ENCODE results near the gene SYT5.
A peak's percentile ranks its signal among the peaks of the same experiment; 100 is the strongest.
"Not testable (repeated sequence)": the region's sequence is repeated elsewhere in the genome, so short reads cannot be mapped to it uniquely, and the experiment has no call there.

SYT5 gene

GRCh38 chr19:55158423-55158822 lies 21.7 kb downstream of the SYT5 start:
- Histone ChIP-seq H3K4me2 (peak overlapping the region; percentile 86), H3K36me3 (no peaks in the 10 kb centered on the region), H3K4me3 (no peak overlapping the region), H3K9me3 (no peaks in the 10 kb centered on the region), H3K27me3 (no peaks in the 10 kb centered on the region), H3K4me1 (peaks cover 61% of the 10 kb centered on the region), H4K20me1 (no peaks in the 10 kb centered on the region), H3K27ac (0 out of 2 replicates have a peak overlapping the region, but pooled peaks have one; percentile 23), H3K9ac (no peak overlapping the region; the same call in 1 of the 2 replicates)
- no peak for TF ChIP-seq Cebpa-rat (IDR thresholded peaks at IDR 0.05)

DNA sequence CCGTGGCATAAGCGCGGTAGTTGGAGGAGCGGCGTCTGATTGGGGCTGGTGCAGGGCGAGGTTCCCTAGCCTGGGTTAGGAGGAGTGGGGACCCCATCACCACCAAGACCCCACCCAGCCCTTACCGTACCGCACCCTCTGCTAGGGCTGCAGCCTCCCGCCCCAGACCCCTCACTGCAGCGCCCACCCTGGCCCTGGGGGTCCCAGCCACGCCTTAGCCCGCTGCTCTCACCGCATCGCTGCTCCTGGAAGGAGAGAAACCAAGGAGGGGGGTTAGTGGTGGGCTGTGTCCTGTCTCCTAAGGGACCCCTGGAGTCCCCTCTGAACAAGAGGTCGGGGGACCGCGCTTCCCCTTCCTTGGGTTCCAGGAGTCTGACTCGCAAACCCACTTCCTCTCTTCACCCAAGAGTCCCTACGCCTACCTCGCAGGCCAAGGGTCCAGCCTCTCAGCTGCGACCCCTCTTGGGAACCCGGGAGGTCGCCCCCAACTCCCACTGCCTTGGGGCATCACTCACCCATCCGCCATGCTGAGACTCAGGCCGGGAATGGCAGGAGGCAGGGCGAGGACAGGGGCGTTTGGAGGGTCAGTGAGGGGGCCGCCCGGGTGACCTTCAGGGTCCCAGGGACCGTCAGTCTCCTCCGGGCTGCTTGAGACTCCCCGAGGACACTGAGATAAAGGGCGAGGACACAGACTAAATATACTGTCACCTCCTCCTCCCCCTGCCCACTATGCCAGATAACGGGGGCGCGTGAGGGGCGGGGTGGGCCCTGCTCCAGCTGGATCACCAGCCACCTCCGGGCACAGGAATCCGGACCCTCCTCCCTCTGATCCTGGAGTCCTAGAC lies 22.8 kb downstream of the SYT5 start, which contains the start of gene TNNI3:
Gene TNNI3, minus strand, starts transcription at position 669 of the 845 bp plus-strand sequence. Its CDS starts 143 bp downstream, at position 526.
- Histone ChIP-seq H3K4me1 (peaks cover 72% of the 10 kb centered on the region), H3K9ac (0 out of 2 replicates have a peak within 1 kb of the TSS, but pooled peaks have one; percentile 3), H3K9me3 (no peaks in the 10 kb centered on the region), H3K4me3 (peak within 1 kb of the TSS; percentile 60), H3K36me3 (no peaks in the 10 kb centered on the region), H3K27ac (0 out of 2 replicates have a peak within 1 kb of the TSS, but pooled peaks have one; percentile 23), H4K20me1 (no peaks in the 10 kb centered on the region), H3K27me3 (no peaks in the 10 kb centered on the region), H3K4me2 (peak within 1 kb of the TSS; percentile 86)
- TF ChIP-seq Cebpa-rat (IDR thresholded peaks at IDR 0.05) = no peak

- H3K9me3 ChIP-seq = no peaks in the 10 kb centered on the region
- peaks cover 80% of the 10 kb centered on the region for H3K4me1 ChIP-seq
- H3K27me3 ChIP-seq = no peaks in the 10 kb centered on the region
- H3K4me2 ChIP-seq = peak overlapping the region; percentile 86
- no peak for TF ChIP-seq Cebpa-rat (IDR thresholded peaks at IDR 0.05)
- no peak overlapping the region for H3K9ac ChIP-seq
- H3K27ac ChIP-seq = no peak overlapping the region
- no peaks in the 10 kb centered on the region for H4K20me1 ChIP-seq
- 0 out of 2 replicates have a peak, but pooled peaks cover 6% of the 10 kb centered on the region for H3K36me3 ChIP-seq
- peak overlapping the region; percentile 60 for H3K4me3 ChIP-seq
Measured at GRCh38 chr19:55156202-55157063, 23.7 kb downstream of the SYT5 start.

GRCh38 chr19:55155784-55156183 lies 24.3 kb downstream of the SYT5 start:
- not testable (repeated sequence) for H3K9ac ChIP-seq, H3K36me3 ChIP-seq, H3K9me3 ChIP-seq, H3K27me3 ChIP-seq, H4K20me1 ChIP-seq, H3K27ac ChIP-seq
- H3K4me1 ChIP-seq = peaks cover 82% of the 10 kb centered on the region
- peak overlapping the region; percentile 86 for H3K4me2 ChIP-seq
- peak overlapping the region; percentile 60 for H3K4me3 ChIP-seq

DNA sequence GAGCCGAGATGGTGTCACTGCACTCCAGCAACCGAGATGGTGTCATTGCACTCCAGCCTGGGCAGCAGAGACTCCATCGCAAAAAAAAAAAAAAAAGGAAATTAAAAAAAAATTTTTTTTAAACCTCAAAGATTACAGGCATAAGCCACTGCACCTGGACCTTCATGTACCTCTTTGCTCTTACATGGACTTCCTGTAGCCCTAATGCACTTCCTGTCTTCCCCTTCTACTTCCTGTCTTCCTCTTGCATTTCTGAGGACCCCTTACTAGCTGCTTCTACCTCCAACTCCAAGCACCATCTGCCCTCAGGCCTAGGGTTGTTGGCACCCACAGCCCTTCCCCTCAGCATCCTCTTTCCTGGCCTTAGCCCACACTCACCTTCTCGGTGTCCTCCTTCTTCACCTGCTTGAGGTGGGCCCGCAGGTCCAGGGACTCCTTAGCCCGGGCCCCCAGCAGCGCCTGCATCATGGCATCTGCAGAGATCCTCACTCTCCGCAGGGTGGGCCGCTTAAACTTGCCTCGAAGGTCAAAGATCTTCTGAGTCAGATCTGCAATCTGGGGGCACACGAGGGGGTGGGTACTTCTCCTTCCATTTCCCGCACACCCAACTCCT lies 26.3 kb downstream of the SYT5 start:
- H3K27me3 ChIP-seq = no peaks in the 10 kb centered on the region
- H3K9me3 ChIP-seq = no peaks in the 10 kb centered on the region
- H3K4me3 ChIP-seq = no peak overlapping the region
- H3K27ac ChIP-seq = no peak overlapping the region
- H3K4me2 ChIP-seq = peak overlapping the region; percentile 43
- H3K36me3 ChIP-seq = 0 out of 2 replicates have a peak, but pooled peaks cover 6% of the 10 kb centered on the region
- no peak overlapping the region for H3K9ac ChIP-seq
- H4K20me1 ChIP-seq = no peaks in the 10 kb centered on the region
- TF ChIP-seq Cebpa-rat (IDR thresholded peaks at IDR 0.05) = no peak
- peaks cover 68% of the 10 kb centered on the region for H3K4me1 ChIP-seq

- H3K36me3 ChIP-seq = 0 out of 2 replicates have a peak, but pooled peaks cover 6% of the 10 kb centered on the region
- peak overlapping the region; percentile 46; the same call in 1 of the 2 replicates for H3K27ac ChIP-seq
- no peaks in the 10 kb centered on the region for H4K20me1 ChIP-seq
- peaks cover 65% of the 10 kb centered on the region for H3K4me1 ChIP-seq
- H3K4me2 ChIP-seq = peak overlapping the region; percentile 63
- H3K9ac ChIP-seq = no peak overlapping the region
- H3K9me3 ChIP-seq = no peaks in the 10 kb centered on the region
- TF ChIP-seq Cebpa-rat (IDR thresholded peaks at IDR 0.05) = no peak
- H3K4me3 ChIP-seq = no peak overlapping the region
- H3K27me3 ChIP-seq = no peaks in the 10 kb centered on the region
Measured at GRCh38 chr19:55152017-55152416, 28.1 kb downstream of the SYT5 start.

- Histone ChIP-seq H3K27me3 (no peaks in the 10 kb centered on the region), H3K9ac (no peak within 1 kb of the TSS), H3K4me2 (peak within 1 kb of the TSS; percentile 37), H3K27ac (no peak within 1 kb of the TSS), H3K36me3 (0 out of 2 replicates have a peak, but pooled peaks cover 7% of the 10 kb centered on the region), H3K4me3 (no peak within 1 kb of the TSS), H3K4me1 (peaks cover 66% of the 10 kb centered on the region), H3K9me3 (no peaks in the 10 kb centered on the region), H4K20me1 (no peaks in the 10 kb centered on the region)
- no peak for TF ChIP-seq Cebpa-rat (IDR thresholded peaks at IDR 0.05)
Measured at GRCh38 chr19:55149078-55150003, 30.7 kb downstream of the SYT5 start, which contains the start of gene TNNT1. TSS of gene TNNT1 (minus strand) at chr19:55149206. CDS start at chr19:55147157, 2,049 bp downstream.

GRCh38 chr19:55147545-55148251 lies 32.4 kb downstream of the SYT5 start:
- no peaks in the 10 kb centered on the region for H4K20me1 ChIP-seq
- peaks cover 49% of the 10 kb centered on the region for H3K4me1 ChIP-seq
- TF ChIP-seq Cebpa-rat (IDR thresholded peaks at IDR 0.05) = no peak
- no peak overlapping the region for H3K9ac ChIP-seq
- H3K4me2 ChIP-seq = peak overlapping the region; percentile 29
- H3K27me3 ChIP-seq = peaks cover 9% of the 10 kb centered on the region; the same call in 1 of the 2 replicates
- H3K27ac ChIP-seq = no peak overlapping the region
- H3K4me3 ChIP-seq = no peak overlapping the region
- 0 out of 2 replicates have a peak, but pooled peaks cover 10% of the 10 kb centered on the region for H3K36me3 ChIP-seq
- H3K9me3 ChIP-seq = no peaks in the 10 kb centered on the region
